Measurements from ENCODE around the gene IL18RAP.

IL18RAP gene

GRCh38 chr2:102461188-102461587 lies 38.2 kb downstream of the IL18RAP start:
- DNase-seq, result no peak

GRCh38 chr2:102463160-102463559 lies 40.2 kb downstream of the IL18RAP start:
- no peak for DNase-seq

GRCh38 chr2:102470168-102470567 lies 47.2 kb downstream of the IL18RAP start:
- DNase-seq, result no peak

- DNase-seq, result peak; percentile 21
Measured at GRCh38 chr2:102473020-102473419, 50.1 kb downstream of the IL18RAP start, which contains the start of gene SLC9A4. Gene SLC9A4 (plus strand): TSS chr2:102473226. CDS start chr2:102473760, 534 bp downstream.

- no peak for DNase-seq
Measured at GRCh38 chr2:102473631-102474030, 50.7 kb downstream of the IL18RAP start.

- DNase-seq, result no peak
Measured at GRCh38 chr2:102474785-102475184, 51.8 kb downstream of the IL18RAP start.

- DNase-seq, result no peak
Measured at GRCh38 chr2:102478686-102479470, 55.9 kb downstream of the IL18RAP start.

- DNase-seq, result no peak
Measured at GRCh38 chr2:102480285-102481195, 57.6 kb downstream of the IL18RAP start.

- DNase-seq, result no peak
Measured at GRCh38 chr2:102481931-102482330, 59.0 kb downstream of the IL18RAP start.

- no peak for DNase-seq
Measured at GRCh38 chr2:102483086-102483485, 60.1 kb downstream of the IL18RAP start.

GRCh38 chr2:102484310-102485061 lies 61.5 kb downstream of the IL18RAP start:
- no peak for DNase-seq

- DNase-seq, result no peak
Measured at GRCh38 chr2:102485147-102485785, 62.3 kb downstream of the IL18RAP start.

- DNase-seq, result no peak
Measured at GRCh38 chr2:102486941-102487702, 64.2 kb downstream of the IL18RAP start.

- no peak for DNase-seq
Measured at GRCh38 chr2:102487761-102488462, 65.0 kb downstream of the IL18RAP start.

GRCh38 chr2:102489646-102490045 lies 66.7 kb downstream of the IL18RAP start:
- no peak for DNase-seq

GRCh38 chr2:102492006-102492405 lies 69.0 kb downstream of the IL18RAP start:
- DNase-seq, result no peak

GRCh38 chr2:102494570-102494969 lies 71.6 kb downstream of the IL18RAP start:
- DNase-seq, result no peak

- no peak for DNase-seq
Measured at GRCh38 chr2:102498414-102498813, 75.5 kb downstream of the IL18RAP start.

GRCh38 chr2:102499558-102499957 lies 76.6 kb downstream of the IL18RAP start:
- no peak for DNase-seq
